Omental fat pad (tissue), 4 donors: ENCODE data around the gene PGBD5. TPM values are rescaled to one million over a fixed set of nuclear protein-coding genes. Genes with fewer than 3 reads are reported as not detected.

Experiments
- ATAC-seq: fragments of 150-250 bp; one replicate; pipeline ENCODE4 v1.9.1; 2016; ENCODE audit warnings: mild to moderate bottlenecking, moderate library complexity; ENCODE audit not compliant: low FRiP score
- DNase-seq: peaks from one replicate; pipeline ENCODE4 v3.0.0-alpha.2; 2019; ENCODE audit warnings: low spot score
- total RNA-seq, 4 donors: library from RNA; depleted of rRNA; stranded (reverse); fragments of >200 nt; gene quantifications; one replicate each; pipeline ENCODE4 v1.1.0, GENCODE V29; 2016
- TF ChIP-seq, protein P1 (sequence below), 3 donors: fragments of 450-650 bp; IDR thresholded peaks; one replicate each; pipeline ENCODE4 v1.5.1; 2016 to 2017; ENCODE audit warnings: antibody characterized with exemption in 3 of 3, mild to moderate bottlenecking in 3 of 3, moderate library complexity in 2 of 3

Gene PGBD5
- total RNA-seq, 4 donors from 2014 or later: 0.37 to 1.4 (median 0.60) TPM; not detected in 1

DNA sequence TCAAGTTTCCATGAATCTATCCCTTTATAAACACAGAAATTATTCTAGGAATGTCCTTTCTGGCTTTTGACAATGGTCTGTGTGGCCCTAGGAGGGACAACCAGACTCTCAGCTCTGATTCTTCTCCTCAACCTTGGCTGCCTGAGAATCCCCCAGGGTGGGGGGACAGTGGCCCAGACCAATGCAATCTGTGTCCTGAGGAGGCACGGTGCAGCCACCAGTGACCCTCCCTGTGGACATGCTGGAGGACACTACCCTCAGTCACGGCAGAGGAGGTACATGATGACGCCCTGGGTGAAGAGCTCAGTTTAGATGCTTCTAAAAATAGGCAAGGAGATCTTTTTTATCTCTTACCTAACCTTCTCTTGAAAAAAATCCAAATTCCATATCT lies 91.7 kb downstream of the PGBD5 start:
- TF ChIP-seq, protein P1, sequence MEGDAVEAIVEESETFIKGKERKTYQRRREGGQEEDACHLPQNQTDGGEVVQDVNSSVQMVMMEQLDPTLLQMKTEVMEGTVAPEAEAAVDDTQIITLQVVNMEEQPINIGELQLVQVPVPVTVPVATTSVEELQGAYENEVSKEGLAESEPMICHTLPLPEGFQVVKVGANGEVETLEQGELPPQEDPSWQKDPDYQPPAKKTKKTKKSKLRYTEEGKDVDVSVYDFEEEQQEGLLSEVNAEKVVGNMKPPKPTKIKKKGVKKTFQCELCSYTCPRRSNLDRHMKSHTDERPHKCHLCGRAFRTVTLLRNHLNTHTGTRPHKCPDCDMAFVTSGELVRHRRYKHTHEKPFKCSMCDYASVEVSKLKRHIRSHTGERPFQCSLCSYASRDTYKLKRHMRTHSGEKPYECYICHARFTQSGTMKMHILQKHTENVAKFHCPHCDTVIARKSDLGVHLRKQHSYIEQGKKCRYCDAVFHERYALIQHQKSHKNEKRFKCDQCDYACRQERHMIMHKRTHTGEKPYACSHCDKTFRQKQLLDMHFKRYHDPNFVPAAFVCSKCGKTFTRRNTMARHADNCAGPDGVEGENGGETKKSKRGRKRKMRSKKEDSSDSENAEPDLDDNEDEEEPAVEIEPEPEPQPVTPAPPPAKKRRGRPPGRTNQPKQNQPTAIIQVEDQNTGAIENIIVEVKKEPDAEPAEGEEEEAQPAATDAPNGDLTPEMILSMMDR (IDR thresholded peaks at IDR 0.05): no peak
- DNase-seq: no peak
- no peak for ATAC-seq

GRCh38 chr1:230333590-230334446 lies 92.3 kb downstream of the PGBD5 start:
- ATAC-seq (no peak), DNase-seq (no peak)
- TF ChIP-seq, protein P1 (IDR thresholded peaks at IDR 0.05): no peak

- ATAC-seq (no peak), DNase-seq (no peak)
- TF ChIP-seq, protein P1 (IDR thresholded peaks at IDR 0.05): no peak
Observed at GRCh38 chr1:230332575-230333066, 93.5 kb downstream of the PGBD5 start.

- no peak for DNase-seq
- TF ChIP-seq, protein P1 (IDR thresholded peaks at IDR 0.05): no peak
Observed at GRCh38 chr1:230332061-230332460, 94.1 kb downstream of the PGBD5 start.

GRCh38 chr1:230330157-230330556 lies 96.0 kb downstream of the PGBD5 start:
- DNase-seq: no peak
- ATAC-seq: no peak
- TF ChIP-seq, protein P1 (IDR thresholded peaks at IDR 0.05): no peak

More at GRCh38 chr1:230332061-230332460, 94.1 kb downstream of the PGBD5 start:
- no peak for ATAC-seq

GRCh38 chr1:230328342-230329015 lies 97.7 kb downstream of the PGBD5 start:
- no peak for ATAC-seq
- no peak for DNase-seq
- TF ChIP-seq, protein P1 (IDR thresholded peaks at IDR 0.05): no peak
